SK-N-SH treated with all-trans-retinoic acid at 6 μM for 48 hours (cell line): Measurements from ENCODE around the gene ZBTB49.

Source experiments
- CSDC2 ChIP-seq: fragments of 250-450 bp; sonication (Bioruptor Pico); IDR thresholded peaks from 2 replicates; pipeline ENCODE4 v1.5.0; 2020; ENCODE audit warnings: mild to moderate bottlenecking, moderate library complexity
- ESRRG ChIP-seq: fragments of 250-450 bp; sonication (Bioruptor Pico); IDR thresholded peaks from 2 replicates; pipeline ENCODE4 v1.6.1; 2021; ENCODE audit warnings: mild to moderate bottlenecking
- ISL1 ChIP-seq: fragments of 250-450 bp; sonication (Bioruptor Pico); IDR thresholded peaks from 2 replicates; pipeline ENCODE4 v2.1.2; 2022; ENCODE audit warnings: mild to moderate bottlenecking, moderate library complexity
- OSR1 ChIP-seq: fragments of 250-450 bp; sonication (Bioruptor Pico); IDR thresholded peaks from 2 replicates; pipeline ENCODE4 v1.8.0; 2022; ENCODE audit warnings: moderate library complexity, mild to moderate bottlenecking, inconsistent platforms
- POU6F1 ChIP-seq: fragments of 250-450 bp; sonication (Bioruptor Pico); IDR thresholded peaks from 2 replicates; pipeline ENCODE4 v1.8.0; 2021; ENCODE audit warnings: low read depth, mild to moderate bottlenecking, moderate library complexity, borderline replicate concordance
- PPARA ChIP-seq: fragments of 250-450 bp; sonication (Bioruptor Pico); IDR thresholded peaks from 2 replicates; pipeline ENCODE4 v1.5.0; 2020; ENCODE audit warnings: mild to moderate bottlenecking, borderline replicate concordance
- RARB ChIP-seq: fragments of 250-450 bp; sonication (Bioruptor Pico); IDR thresholded peaks from 2 replicates; pipeline ENCODE4 v1.8.0; 2021; ENCODE audit warnings: mild to moderate bottlenecking, moderate library complexity
- SNAI2 ChIP-seq: fragments of 250-450 bp; sonication (Bioruptor Pico); IDR thresholded peaks from 2 replicates; pipeline ENCODE4 v1.5.0; 2020; ENCODE audit warnings: mild to moderate bottlenecking, moderate library complexity
- ZC3H10 ChIP-seq: fragments of 250-450 bp; sonication (Bioruptor Pico); IDR thresholded peaks from 2 replicates; pipeline ENCODE4 v1.5.1; 2021; ENCODE audit warnings: mild to moderate bottlenecking, moderate library complexity
- ZNF565 ChIP-seq: fragments of 450-650 bp; formaldehyde crosslinking; conservative IDR thresholded peaks from 2 replicates; pipeline ENCODE4 v1.5.0; 2020; ENCODE audit warnings: low read depth, mild to moderate bottlenecking, moderate library complexity
- ZNF8 ChIP-seq: fragments of 450-650 bp; formaldehyde crosslinking; IDR thresholded peaks from 2 replicates; pipeline ENCODE4 v1.5.0; 2020; ENCODE audit warnings: mild to moderate bottlenecking, moderate library complexity
- TF ChIP-seq, protein P1 (sequence below): fragments of 250-450 bp; sonication (Bioruptor Pico); IDR thresholded peaks from 2 replicates; pipeline ENCODE4 v1.8.0; 2020; ENCODE audit warnings: mild to moderate bottlenecking, moderate library complexity, borderline replicate concordance
- TF ChIP-seq, protein P2 (sequence below): fragments of 250-450 bp; sonication (Bioruptor Pico); IDR thresholded peaks from 2 replicates; pipeline ENCODE4 v1.5.1; 2020; ENCODE audit warnings: low read depth, mild to moderate bottlenecking, moderate library complexity
- TF ChIP-seq, protein P3 (sequence below): fragments of 250-450 bp; sonication (Bioruptor Pico); IDR thresholded peaks from 2 replicates; pipeline ENCODE4 v1.5.1; 2021; ENCODE audit warnings: mild to moderate bottlenecking, moderate library complexity

- TF ChIP-seq, protein P1, sequence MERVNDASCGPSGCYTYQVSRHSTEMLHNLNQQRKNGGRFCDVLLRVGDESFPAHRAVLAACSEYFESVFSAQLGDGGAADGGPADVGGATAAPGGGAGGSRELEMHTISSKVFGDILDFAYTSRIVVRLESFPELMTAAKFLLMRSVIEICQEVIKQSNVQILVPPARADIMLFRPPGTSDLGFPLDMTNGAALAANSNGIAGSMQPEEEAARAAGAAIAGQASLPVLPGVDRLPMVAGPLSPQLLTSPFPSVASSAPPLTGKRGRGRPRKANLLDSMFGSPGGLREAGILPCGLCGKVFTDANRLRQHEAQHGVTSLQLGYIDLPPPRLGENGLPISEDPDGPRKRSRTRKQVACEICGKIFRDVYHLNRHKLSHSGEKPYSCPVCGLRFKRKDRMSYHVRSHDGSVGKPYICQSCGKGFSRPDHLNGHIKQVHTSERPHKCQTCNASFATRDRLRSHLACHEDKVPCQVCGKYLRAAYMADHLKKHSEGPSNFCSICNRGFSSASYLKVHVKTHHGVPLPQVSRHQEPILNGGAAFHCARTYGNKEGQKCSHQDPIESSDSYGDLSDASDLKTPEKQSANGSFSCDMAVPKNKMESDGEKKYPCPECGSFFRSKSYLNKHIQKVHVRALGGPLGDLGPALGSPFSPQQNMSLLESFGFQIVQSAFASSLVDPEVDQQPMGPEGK (CRISPR knock-in tag) = no peak
- TF ChIP-seq OSR1 (CRISPR knock-in tag) (no peak), ZNF565 (CRISPR knock-in tag) (no peak), CSDC2 (no peak), PPARA (CRISPR knock-in tag) (no peak), RARB (no peak), ISL1 (CRISPR knock-in tag) (no peak), ESRRG (CRISPR knock-in tag) (no peak), ZC3H10 (CRISPR knock-in tag) (no peak), ZNF8 (CRISPR knock-in tag) (no peak), SNAI2 (CRISPR knock-in tag) (no peak), POU6F1 (CRISPR knock-in tag) (no peak)
- TF ChIP-seq, protein P2, sequence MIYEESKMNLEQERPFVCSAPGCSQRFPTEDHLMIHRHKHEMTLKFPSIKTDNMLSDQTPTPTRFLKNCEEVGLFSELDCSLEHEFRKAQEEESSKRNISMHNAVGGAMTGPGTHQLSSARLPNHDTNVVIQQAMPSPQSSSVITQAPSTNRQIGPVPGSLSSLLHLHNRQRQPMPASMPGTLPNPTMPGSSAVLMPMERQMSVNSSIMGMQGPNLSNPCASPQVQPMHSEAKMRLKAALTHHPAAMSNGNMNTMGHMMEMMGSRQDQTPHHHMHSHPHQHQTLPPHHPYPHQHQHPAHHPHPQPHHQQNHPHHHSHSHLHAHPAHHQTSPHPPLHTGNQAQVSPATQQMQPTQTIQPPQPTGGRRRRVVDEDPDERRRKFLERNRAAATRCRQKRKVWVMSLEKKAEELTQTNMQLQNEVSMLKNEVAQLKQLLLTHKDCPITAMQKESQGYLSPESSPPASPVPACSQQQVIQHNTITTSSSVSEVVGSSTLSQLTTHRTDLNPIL (CRISPR knock-in tag) = no peak
- TF ChIP-seq, protein P3, sequence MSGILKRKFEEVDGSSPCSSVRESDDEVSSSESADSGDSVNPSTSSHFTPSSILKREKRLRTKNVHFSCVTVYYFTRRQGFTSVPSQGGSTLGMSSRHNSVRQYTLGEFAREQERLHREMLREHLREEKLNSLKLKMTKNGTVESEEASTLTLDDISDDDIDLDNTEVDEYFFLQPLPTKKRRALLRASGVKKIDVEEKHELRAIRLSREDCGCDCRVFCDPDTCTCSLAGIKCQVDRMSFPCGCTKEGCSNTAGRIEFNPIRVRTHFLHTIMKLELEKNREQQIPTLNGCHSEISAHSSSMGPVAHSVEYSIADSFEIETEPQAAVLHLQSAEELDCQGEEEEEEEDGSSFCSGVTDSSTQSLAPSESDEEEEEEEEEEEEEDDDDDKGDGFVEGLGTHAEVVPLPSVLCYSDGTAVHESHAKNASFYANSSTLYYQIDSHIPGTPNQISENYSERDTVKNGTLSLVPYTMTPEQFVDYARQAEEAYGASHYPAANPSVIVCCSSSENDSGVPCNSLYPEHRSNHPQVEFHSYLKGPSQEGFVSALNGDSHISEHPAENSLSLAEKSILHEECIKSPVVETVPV (CRISPR knock-in tag) = no peak
These were observed 73.1 kb downstream of the ZBTB49 start for GRCh38 chr4:4362991-4363697.
